NT2/D1 (cell line): ENCODE data around the gene NAAA.

Source experiments
- SUZ12 ChIP-seq: IDR thresholded peaks from 2 replicates; pipeline ENCODE4 v1.6.1; 2011; ENCODE audit not compliant: insufficient read length, insufficient read depth; ENCODE audit errors: extremely low read depth
- ZNF274 ChIP-seq: IDR thresholded peaks from 2 replicates; pipeline ENCODE4 v1.6.1; 2011; ENCODE audit warnings: mild to moderate bottlenecking, low read depth, low read length

DNA sequence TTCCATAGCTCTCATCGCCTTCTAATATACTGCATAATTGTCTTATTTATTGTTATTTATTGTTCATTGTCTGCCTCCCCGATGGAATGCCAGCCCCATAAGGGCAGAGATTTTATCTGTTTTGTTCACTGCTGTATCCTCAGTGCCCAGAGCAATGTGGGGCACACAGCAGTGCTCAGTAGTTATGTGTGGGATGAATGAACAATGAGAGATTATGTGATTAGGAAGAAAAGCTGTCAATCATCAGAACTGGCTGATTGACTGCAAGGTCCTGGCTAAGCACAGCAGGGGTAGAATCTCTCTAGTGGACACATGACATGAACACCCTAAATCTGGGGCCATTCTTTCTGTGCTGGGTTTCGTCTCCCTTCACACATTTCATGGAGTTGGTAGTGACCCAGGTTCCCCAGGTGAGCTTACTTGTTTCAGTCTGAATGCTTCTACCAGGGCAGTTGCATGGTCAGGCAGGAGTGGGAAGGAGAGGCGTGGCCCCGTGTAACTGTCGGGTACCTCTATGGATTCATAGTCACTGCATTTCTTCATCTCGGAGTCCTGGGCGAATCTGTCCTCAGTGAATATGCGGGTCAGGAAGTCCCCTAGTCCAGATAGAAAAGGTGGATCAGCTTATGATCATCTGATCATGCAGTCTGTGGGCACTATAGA is 51.1 kb downstream of the NAAA start:
- no peak for TF ChIP-seq ZNF274
- TF ChIP-seq SUZ12: no peak
